ENCODE measurements around the gene KIF6.

Gene KIF6

DNA sequence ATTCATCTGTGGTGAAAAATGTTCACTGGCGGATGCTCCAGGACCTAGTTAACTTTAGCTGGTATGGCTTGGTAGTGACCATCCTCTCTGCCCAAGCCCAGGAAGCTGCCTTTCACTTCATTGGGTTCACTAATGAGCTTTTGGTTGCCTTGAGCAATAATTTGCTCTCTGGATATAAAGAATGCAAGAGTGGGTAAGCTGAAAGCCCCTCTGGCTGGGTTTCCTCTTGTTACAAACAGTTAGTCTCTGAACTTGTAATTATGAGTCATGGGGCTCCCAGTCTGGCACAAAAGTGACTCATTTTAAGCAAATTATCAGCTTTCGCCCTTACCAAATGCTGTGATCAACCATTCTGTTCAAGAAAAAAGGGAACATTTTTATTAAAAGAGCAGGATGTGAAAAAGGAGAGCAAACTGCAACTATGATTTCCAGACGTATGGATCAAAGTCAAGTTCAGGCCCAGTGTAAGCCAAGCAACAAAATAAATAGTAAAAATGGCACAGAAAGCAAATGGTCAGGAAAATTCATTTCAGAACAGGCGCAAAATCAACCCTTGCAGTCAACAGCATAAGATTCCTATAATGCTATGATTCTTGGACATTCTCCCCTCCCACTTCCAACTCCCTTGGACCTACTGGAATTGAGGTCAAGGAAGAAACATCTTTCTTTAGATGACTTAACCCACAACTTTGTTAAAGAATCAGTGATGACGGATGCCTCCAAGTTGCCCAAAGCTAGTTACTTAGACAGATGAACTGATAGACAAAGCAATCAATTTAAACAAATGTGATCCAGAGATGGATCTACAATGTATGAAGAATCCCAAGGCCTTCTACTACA, 272.7 kb downstream of the KIF6 start:
- H3K9ac ChIP-seq: no peak overlapping the region
- no peaks in the 10 kb centered on the region for H3K27me3 ChIP-seq (ENCODE audit: control insufficient read depth, insufficient read depth, low read length)
- no peaks in the 10 kb centered on the region for H3K4me1 ChIP-seq
- TF ChIP-seq, protein P1, sequence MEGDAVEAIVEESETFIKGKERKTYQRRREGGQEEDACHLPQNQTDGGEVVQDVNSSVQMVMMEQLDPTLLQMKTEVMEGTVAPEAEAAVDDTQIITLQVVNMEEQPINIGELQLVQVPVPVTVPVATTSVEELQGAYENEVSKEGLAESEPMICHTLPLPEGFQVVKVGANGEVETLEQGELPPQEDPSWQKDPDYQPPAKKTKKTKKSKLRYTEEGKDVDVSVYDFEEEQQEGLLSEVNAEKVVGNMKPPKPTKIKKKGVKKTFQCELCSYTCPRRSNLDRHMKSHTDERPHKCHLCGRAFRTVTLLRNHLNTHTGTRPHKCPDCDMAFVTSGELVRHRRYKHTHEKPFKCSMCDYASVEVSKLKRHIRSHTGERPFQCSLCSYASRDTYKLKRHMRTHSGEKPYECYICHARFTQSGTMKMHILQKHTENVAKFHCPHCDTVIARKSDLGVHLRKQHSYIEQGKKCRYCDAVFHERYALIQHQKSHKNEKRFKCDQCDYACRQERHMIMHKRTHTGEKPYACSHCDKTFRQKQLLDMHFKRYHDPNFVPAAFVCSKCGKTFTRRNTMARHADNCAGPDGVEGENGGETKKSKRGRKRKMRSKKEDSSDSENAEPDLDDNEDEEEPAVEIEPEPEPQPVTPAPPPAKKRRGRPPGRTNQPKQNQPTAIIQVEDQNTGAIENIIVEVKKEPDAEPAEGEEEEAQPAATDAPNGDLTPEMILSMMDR (IDR thresholded peaks at IDR 0.05): no peak
- no peak overlapping the region for H3K4me3 ChIP-seq (ENCODE audit: low read depth, low read length)
- H2AFZ ChIP-seq: no peak overlapping the region
- H3K4me2 ChIP-seq (ENCODE audit: low read length): no peak overlapping the region
- no peaks in the 10 kb centered on the region for H3K36me3 ChIP-seq (ENCODE audit: control insufficient read depth, insufficient read depth, low read length)
- no peak overlapping the region for H3K27ac ChIP-seq
- H3K79me2 ChIP-seq: no peaks in the 10 kb centered on the region
- H3K9me3 ChIP-seq (ENCODE audit: control insufficient read depth, low read length): no peaks in the 10 kb centered on the region

DNA sequence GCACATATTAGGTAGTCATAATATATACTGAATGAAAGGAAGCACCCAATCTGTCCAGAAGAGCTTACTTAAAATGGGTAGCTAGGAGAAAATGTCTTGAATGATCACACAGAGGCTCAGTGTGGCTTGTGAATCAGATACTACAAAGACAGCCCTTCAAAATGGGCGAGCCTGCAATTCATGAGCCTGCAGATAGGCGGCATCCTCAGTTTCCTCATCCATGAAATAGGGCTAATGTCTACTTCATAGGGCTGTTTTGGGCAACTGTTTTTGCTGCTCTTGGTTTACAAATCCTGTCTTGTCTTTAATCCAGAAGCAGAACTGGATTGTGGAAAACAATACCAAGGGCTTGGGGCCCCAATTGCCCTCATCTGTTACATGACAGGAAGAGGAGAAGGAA, 273.4 kb downstream of the KIF6 start:
- H3K79me2 ChIP-seq: no peaks in the 10 kb centered on the region
- H3K4me1 ChIP-seq: no peaks in the 10 kb centered on the region
- TF ChIP-seq, protein P1 (IDR thresholded peaks at IDR 0.05): no peak
- no peak overlapping the region for H3K9ac ChIP-seq
- H3K4me3 ChIP-seq (ENCODE audit: low read depth, low read length): no peak overlapping the region
- no peaks in the 10 kb centered on the region for H3K9me3 ChIP-seq (ENCODE audit: control insufficient read depth, low read length)
- H2AFZ ChIP-seq: no peak overlapping the region
- no peak overlapping the region for H3K27ac ChIP-seq
- no peaks in the 10 kb centered on the region for H3K36me3 ChIP-seq (ENCODE audit: control insufficient read depth, insufficient read depth, low read length)
- no peak overlapping the region for H3K4me2 ChIP-seq (ENCODE audit: low read length)
- H3K27me3 ChIP-seq (ENCODE audit: control insufficient read depth, insufficient read depth, low read length): no peaks in the 10 kb centered on the region

DNA sequence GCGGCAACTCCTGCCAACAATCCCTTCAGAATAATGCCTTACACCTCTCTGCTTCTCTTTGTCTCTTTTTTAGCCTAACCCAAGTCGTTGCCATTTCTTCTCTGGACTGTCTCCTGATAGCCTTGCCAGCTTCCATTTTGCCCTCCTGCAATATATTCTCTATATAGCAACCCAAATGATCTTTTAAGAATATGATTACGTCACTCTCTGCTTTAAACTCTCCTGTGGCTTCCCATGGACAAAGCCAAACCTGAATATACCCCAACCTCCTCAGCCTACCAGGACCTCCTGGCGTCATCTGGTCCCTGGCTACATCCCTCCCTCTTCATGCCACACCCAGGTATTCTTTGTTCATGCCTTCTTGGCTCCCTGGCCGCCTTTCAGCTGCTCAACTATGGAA, 276.2 kb downstream of the KIF6 start:
- no peak overlapping the region for H3K4me3 ChIP-seq (ENCODE audit: low read depth, low read length)
- no peaks in the 10 kb centered on the region for H3K36me3 ChIP-seq (ENCODE audit: control insufficient read depth, insufficient read depth, low read length)
- H3K4me1 ChIP-seq: no peaks in the 10 kb centered on the region
- no peak overlapping the region for H2AFZ ChIP-seq
- no peaks in the 10 kb centered on the region for H3K79me2 ChIP-seq
- H3K9ac ChIP-seq: no peak overlapping the region
- TF ChIP-seq, protein P1 (IDR thresholded peaks at IDR 0.05): no peak
- no peaks in the 10 kb centered on the region for H3K9me3 ChIP-seq (ENCODE audit: control insufficient read depth, low read length)
- H3K27me3 ChIP-seq (ENCODE audit: control insufficient read depth, insufficient read depth, low read length): no peaks in the 10 kb centered on the region
- no peak overlapping the region for H3K27ac ChIP-seq
- H3K4me2 ChIP-seq (ENCODE audit: low read length): no peak overlapping the region

DNA sequence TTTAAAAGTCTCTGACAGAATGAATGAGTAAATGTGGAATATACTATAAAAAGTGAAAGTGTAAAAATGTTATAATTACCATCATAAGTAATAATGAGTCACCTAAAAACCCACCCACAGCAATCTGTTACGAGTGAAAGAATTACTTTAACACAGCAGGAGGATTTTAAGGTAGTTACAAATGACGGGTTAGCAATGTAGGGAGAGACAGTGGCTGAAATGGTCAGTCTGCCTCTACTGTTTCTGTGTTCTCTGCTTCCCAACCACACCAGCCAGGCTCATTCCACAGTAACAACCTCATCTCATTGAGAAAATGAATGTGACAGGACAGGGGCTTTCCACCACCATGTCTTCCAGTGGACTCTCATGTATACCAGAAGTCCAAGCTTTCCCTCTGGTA, 278.3 kb downstream of the KIF6 start:
- no peaks in the 10 kb centered on the region for H3K4me1 ChIP-seq
- no peaks in the 10 kb centered on the region for H3K36me3 ChIP-seq (ENCODE audit: control insufficient read depth, insufficient read depth, low read length)
- H3K4me3 ChIP-seq (ENCODE audit: low read depth, low read length): no peak overlapping the region
- H3K4me2 ChIP-seq (ENCODE audit: low read length): no peak overlapping the region
- no peaks in the 10 kb centered on the region for H3K79me2 ChIP-seq
- H3K27ac ChIP-seq: no peak overlapping the region
- no peaks in the 10 kb centered on the region for H3K9me3 ChIP-seq (ENCODE audit: control insufficient read depth, low read length)
- TF ChIP-seq, protein P1 (IDR thresholded peaks at IDR 0.05): no peak
- H2AFZ ChIP-seq: no peak overlapping the region
- H3K27me3 ChIP-seq (ENCODE audit: control insufficient read depth, insufficient read depth, low read length): no peaks in the 10 kb centered on the region
- H3K9ac ChIP-seq: no peak overlapping the region

DNA sequence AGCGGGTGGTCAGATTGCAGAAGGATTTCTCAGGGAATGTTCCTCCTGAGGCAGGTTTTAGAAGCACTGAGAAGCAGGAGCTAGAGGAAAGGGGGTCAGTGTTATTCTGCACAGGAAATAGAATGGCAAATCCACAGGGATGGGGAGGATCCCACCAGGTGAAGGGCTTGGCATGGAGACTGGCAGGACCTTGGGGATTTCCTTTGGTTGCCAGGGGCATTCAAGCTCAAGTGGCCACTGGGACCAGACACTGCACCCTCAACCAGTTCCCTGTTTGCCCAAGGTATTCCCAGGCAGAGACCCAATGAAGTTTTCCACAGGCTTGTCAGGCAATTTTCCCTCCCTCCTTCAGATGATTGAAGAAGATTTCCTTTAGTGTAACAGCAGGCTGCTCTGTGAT, 279.5 kb downstream of the KIF6 start:
- Histone ChIP-seq H3K9me3 (ENCODE audit: control insufficient read depth, low read length) (no peaks in the 10 kb centered on the region), H3K4me2 (ENCODE audit: low read length) (no peak overlapping the region), H3K4me3 (ENCODE audit: low read depth, low read length) (no peak overlapping the region), H2AFZ (no peak overlapping the region), H3K79me2 (no peaks in the 10 kb centered on the region), H3K27ac (no peak overlapping the region), H3K36me3 (ENCODE audit: control insufficient read depth, insufficient read depth, low read length) (no peaks in the 10 kb centered on the region), H3K4me1 (no peaks in the 10 kb centered on the region), H3K27me3 (ENCODE audit: control insufficient read depth, insufficient read depth, low read length) (no peaks in the 10 kb centered on the region), H3K9ac (no peak overlapping the region)
- TF ChIP-seq, protein P1 (IDR thresholded peaks at IDR 0.05): no peak
